HEK293 (cell line): ENCODE data around the gene RBM20.

ENCODE experiments used
- BCL11B ChIP-seq: fragments of 450-650 bp; formaldehyde crosslinking; IDR thresholded peaks from 2 replicates; pipeline ENCODE4 v1.5.1; 2016; ENCODE audit warnings: low read depth, missing biosample characterization, missing genetic modification characterization
- HOXD13 ChIP-seq: sonication (generic); formaldehyde crosslinking; IDR thresholded peaks from 2 replicates; pipeline ENCODE4 v1.8.0; 2022; ENCODE audit warnings: missing genetic modification reagents, borderline replicate concordance
- OVOL3 ChIP-seq: fragments of 450-650 bp; formaldehyde crosslinking; IDR thresholded peaks from 2 replicates; pipeline ENCODE4 v1.5.1; 2016; ENCODE audit warnings: missing biosample characterization, missing genetic modification characterization
- SCRT2 ChIP-seq: fragments of 450-650 bp; formaldehyde crosslinking; IDR thresholded peaks from 2 replicates; pipeline ENCODE4 v1.5.1; 2016; ENCODE audit warnings: missing biosample characterization, missing genetic modification characterization
- ZBTB17 ChIP-seq: fragments of 450-650 bp; formaldehyde crosslinking; IDR thresholded peaks from 2 replicates; pipeline ENCODE4 v1.5.1; 2016; ENCODE audit warnings: missing biosample characterization, missing genetic modification characterization
- ZEB2 ChIP-seq: fragments of 450-650 bp; formaldehyde crosslinking; IDR thresholded peaks from 2 replicates; pipeline ENCODE4 v1.5.1; 2016; ENCODE audit warnings: missing biosample characterization, missing genetic modification characterization
- ZNF114 ChIP-seq: fragments of 450-650 bp; formaldehyde crosslinking; IDR thresholded peaks from 2 replicates; pipeline ENCODE4 v1.5.0; 2017; ENCODE audit warnings: missing biosample characterization, missing genetic modification characterization
- ZNF155 ChIP-seq: fragments of 450-650 bp; formaldehyde crosslinking; IDR thresholded peaks from 2 replicates; pipeline ENCODE4 v1.5.1; 2016; ENCODE audit warnings: missing biosample characterization, missing genetic modification characterization
- ZNF157 ChIP-seq: fragments of 450-650 bp; formaldehyde crosslinking; IDR thresholded peaks from 2 replicates; pipeline ENCODE4 v1.5.1; 2016; ENCODE audit warnings: missing biosample characterization, missing genetic modification characterization
- ZNF221 ChIP-seq: fragments of 450-650 bp; formaldehyde crosslinking; IDR thresholded peaks from 2 replicates; pipeline ENCODE4 v1.5.1; 2017; ENCODE audit warnings: missing biosample characterization, missing genetic modification characterization, borderline replicate concordance
- ZNF23 ChIP-seq: fragments of 450-650 bp; formaldehyde crosslinking; IDR thresholded peaks from 2 replicates; pipeline ENCODE4 v1.5.1; 2016; ENCODE audit warnings: missing biosample characterization, missing genetic modification characterization, borderline replicate concordance
- ZNF239 ChIP-seq: fragments of 450-650 bp; formaldehyde crosslinking; IDR thresholded peaks from 2 replicates; pipeline ENCODE4 v1.5.1; 2016; ENCODE audit warnings: missing biosample characterization, missing genetic modification characterization
- ZNF26 ChIP-seq: fragments of 450-650 bp; formaldehyde crosslinking; IDR thresholded peaks from 2 replicates; pipeline ENCODE4 v1.5.1; 2016; ENCODE audit warnings: missing biosample characterization, missing genetic modification characterization
- ZNF362 ChIP-seq: fragments of 450-650 bp; formaldehyde crosslinking; IDR thresholded peaks from 2 replicates; pipeline ENCODE4 v1.5.1; 2016; ENCODE audit warnings: missing biosample characterization, missing genetic modification characterization
- ZNF391 ChIP-seq: fragments of 450-650 bp; formaldehyde crosslinking; IDR thresholded peaks from 2 replicates; pipeline ENCODE4 v1.5.1; 2016; ENCODE audit warnings: low read depth, missing biosample characterization, missing genetic modification characterization, borderline replicate concordance
- ZNF416 ChIP-seq: fragments of 450-650 bp; formaldehyde crosslinking; IDR thresholded peaks from 2 replicates; pipeline ENCODE4 v1.5.1; 2016; ENCODE audit warnings: missing biosample characterization, missing genetic modification characterization
- ZNF423 ChIP-seq: fragments of 450-650 bp; formaldehyde crosslinking; IDR thresholded peaks from 2 replicates; pipeline ENCODE4 v1.5.1; 2016; ENCODE audit warnings: missing biosample characterization, missing genetic modification characterization
- ZNF521 ChIP-seq: fragments of 450-650 bp; formaldehyde crosslinking; IDR thresholded peaks from 2 replicates; pipeline ENCODE4 v1.5.1; 2017; ENCODE audit warnings: missing biosample characterization, mild to moderate bottlenecking, missing genetic modification characterization
- ZNF555 ChIP-seq: fragments of 450-650 bp; formaldehyde crosslinking; conservative IDR thresholded peaks from 2 replicates; pipeline ENCODE4 v1.5.1; 2017; ENCODE audit warnings: missing biosample characterization, mild to moderate bottlenecking, missing genetic modification characterization, inconsistent platforms
- ZNF558 ChIP-seq: fragments of 450-650 bp; formaldehyde crosslinking; IDR thresholded peaks from 2 replicates; pipeline ENCODE4 v1.5.1; 2016; ENCODE audit warnings: missing biosample characterization, missing genetic modification characterization
- ZNF561 ChIP-seq: fragments of 450-650 bp; IDR thresholded peaks from 2 replicates; pipeline ENCODE4 v1.5.1; 2018; ENCODE audit warnings: missing biosample characterization, missing genetic modification characterization, borderline replicate concordance
- ZNF571 ChIP-seq: fragments of 450-650 bp; formaldehyde crosslinking; IDR thresholded peaks from 2 replicates; pipeline ENCODE4 v1.5.0; 2017; ENCODE audit warnings: missing biosample characterization, missing genetic modification characterization
- ZNF624 ChIP-seq: fragments of 450-650 bp; formaldehyde crosslinking; IDR thresholded peaks from 2 replicates; pipeline ENCODE4 v1.5.1; 2017; ENCODE audit warnings: missing biosample characterization, missing genetic modification characterization
- ZNF629 ChIP-seq: fragments of 450-650 bp; formaldehyde crosslinking; IDR thresholded peaks from 2 replicates; pipeline ENCODE4 v1.5.1; 2017; ENCODE audit warnings: missing biosample characterization, missing genetic modification characterization
- ZNF645 ChIP-seq: fragments of 450-650 bp; formaldehyde crosslinking; IDR thresholded peaks from 2 replicates; pipeline ENCODE4; 2016; ENCODE audit warnings: missing biosample characterization, missing genetic modification characterization
- ZNF664 ChIP-seq: fragments of 450-650 bp; formaldehyde crosslinking; IDR thresholded peaks from 2 replicates; pipeline ENCODE4 v1.5.1; 2016; ENCODE audit warnings: missing biosample characterization, missing genetic modification characterization
- ZNF670 ChIP-seq: fragments of 450-650 bp; formaldehyde crosslinking; IDR thresholded peaks from 2 replicates; pipeline ENCODE4 v1.5.1; 2016; ENCODE audit warnings: missing biosample characterization, missing genetic modification characterization, low read depth
- ZNF701 ChIP-seq: fragments of 450-650 bp; formaldehyde crosslinking; IDR thresholded peaks from 2 replicates; pipeline ENCODE4 v1.5.1; 2016; ENCODE audit warnings: missing biosample characterization, missing genetic modification characterization
- ZNF768 ChIP-seq: fragments of 450-650 bp; formaldehyde crosslinking; IDR thresholded peaks from 2 replicates; pipeline ENCODE4 v1.5.1; 2018; ENCODE audit warnings: missing biosample characterization, mild to moderate bottlenecking, missing genetic modification characterization
- ZNF792 ChIP-seq: fragments of 450-650 bp; formaldehyde crosslinking; IDR thresholded peaks from 2 replicates; pipeline ENCODE4 v1.5.1; 2016; ENCODE audit warnings: missing biosample characterization, missing genetic modification characterization
- ZNF830 ChIP-seq: fragments of 450-650 bp; IDR thresholded peaks from 2 replicates; pipeline ENCODE4 v1.5.0; 2018; ENCODE audit warnings: missing biosample characterization, missing genetic modification characterization, low read depth, mild to moderate bottlenecking, moderate library complexity
- ZNF837 ChIP-seq: fragments of 450-650 bp; formaldehyde crosslinking; IDR thresholded peaks from 2 replicates; pipeline ENCODE4 v1.5.1; 2016; ENCODE audit warnings: missing biosample characterization, missing genetic modification characterization
- TF ChIP-seq, protein P1 (sequence below): fragments of 450-650 bp; formaldehyde crosslinking; IDR thresholded peaks from 2 replicates; pipeline ENCODE4 v1.5.1; 2016; ENCODE audit warnings: missing biosample characterization, missing genetic modification characterization
- TF ChIP-seq, protein P2 (sequence below): fragments of 450-650 bp; formaldehyde crosslinking; IDR thresholded peaks from 2 replicates; pipeline ENCODE4 v1.5.1; 2016; ENCODE audit warnings: missing biosample characterization, missing genetic modification characterization, low read depth

RBM20 gene

GRCh38 chr10:110646417-110647135 lies 2.4 kb downstream of the RBM20 start (continued):
- TF ChIP-seq, protein P1, sequence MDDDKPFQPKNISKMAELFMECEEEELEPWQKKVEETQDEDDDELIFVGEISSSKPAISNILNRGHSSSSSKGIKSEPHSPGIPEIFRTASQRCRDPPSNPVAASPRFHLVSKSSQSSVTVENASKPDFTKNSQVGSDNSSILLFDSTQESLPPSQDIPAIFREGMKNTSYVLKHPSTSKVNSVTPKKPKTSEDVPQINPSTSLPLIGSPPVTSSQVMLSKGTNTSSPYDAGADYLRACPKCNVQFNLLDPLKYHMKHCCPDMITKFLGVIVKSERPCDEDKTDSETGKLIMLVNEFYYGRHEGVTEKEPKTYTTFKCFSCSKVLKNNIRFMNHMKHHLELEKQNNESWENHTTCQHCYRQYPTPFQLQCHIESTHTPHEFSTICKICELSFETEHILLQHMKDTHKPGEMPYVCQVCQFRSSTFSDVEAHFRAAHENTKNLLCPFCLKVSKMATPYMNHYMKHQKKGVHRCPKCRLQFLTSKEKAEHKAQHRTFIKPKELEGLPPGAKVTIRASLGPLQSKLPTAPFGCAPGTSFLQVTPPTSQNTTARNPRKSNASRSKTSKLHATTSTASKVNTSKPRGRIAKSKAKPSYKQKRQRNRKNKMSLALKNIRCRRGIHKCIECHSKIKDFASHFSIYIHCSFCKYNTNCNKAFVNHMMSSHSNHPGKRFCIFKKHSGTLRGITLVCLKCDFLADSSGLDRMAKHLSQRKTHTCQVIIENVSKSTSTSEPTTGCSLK (tag by site-specific recombination): no peak
- no peak for TF ChIP-seq ZNF239 (tag by site-specific recombination)
- TF ChIP-seq OVOL3 (tag by site-specific recombination): no peak; the same call in 1 of the 2 replicates
- no peak for TF ChIP-seq ZNF571 (tag by site-specific recombination)
- no peak for TF ChIP-seq ZNF521
- peak; percentile 90 for TF ChIP-seq ZBTB17
- TF ChIP-seq ZNF768: no peak
- TF ChIP-seq ZNF624: no peak
- no peak for TF ChIP-seq ZNF221 (tag by site-specific recombination)
- no peak for TF ChIP-seq BCL11B
- no peak for TF ChIP-seq ZNF114 (tag by site-specific recombination)
- TF ChIP-seq ZNF423 (tag by site-specific recombination): no peak
- TF ChIP-seq SCRT2 (tag by site-specific recombination): peak; percentile 98
- TF ChIP-seq HOXD13: no peak
- no peak; the same call in 1 of the 2 replicates for TF ChIP-seq ZNF558 (tag by site-specific recombination)
- peak; percentile 60; the same call in 1 of the 2 replicates for TF ChIP-seq ZNF629 (tag by site-specific recombination)
- no peak for TF ChIP-seq ZNF701 (tag by site-specific recombination)
- no peak for TF ChIP-seq ZNF664 (tag by site-specific recombination)
- 0 out of 2 replicates have a peak, but pooled peaks have one; percentile 61 for TF ChIP-seq ZNF561 (tag by site-specific recombination)
- no peak for TF ChIP-seq ZNF830 (tag by site-specific recombination)
- TF ChIP-seq, protein P2, sequence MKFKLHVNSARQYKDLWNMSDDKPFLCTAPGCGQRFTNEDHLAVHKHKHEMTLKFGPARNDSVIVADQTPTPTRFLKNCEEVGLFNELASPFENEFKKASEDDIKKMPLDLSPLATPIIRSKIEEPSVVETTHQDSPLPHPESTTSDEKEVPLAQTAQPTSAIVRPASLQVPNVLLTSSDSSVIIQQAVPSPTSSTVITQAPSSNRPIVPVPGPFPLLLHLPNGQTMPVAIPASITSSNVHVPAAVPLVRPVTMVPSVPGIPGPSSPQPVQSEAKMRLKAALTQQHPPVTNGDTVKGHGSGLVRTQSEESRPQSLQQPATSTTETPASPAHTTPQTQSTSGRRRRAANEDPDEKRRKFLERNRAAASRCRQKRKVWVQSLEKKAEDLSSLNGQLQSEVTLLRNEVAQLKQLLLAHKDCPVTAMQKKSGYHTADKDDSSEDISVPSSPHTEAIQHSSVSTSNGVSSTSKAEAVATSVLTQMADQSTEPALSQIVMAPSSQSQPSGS (tag by site-specific recombination): no peak
- no peak for TF ChIP-seq ZNF26 (tag by site-specific recombination)
- TF ChIP-seq ZNF157 (tag by site-specific recombination): no peak
- no peak for TF ChIP-seq ZNF155
- no peak for TF ChIP-seq ZNF645 (tag by site-specific recombination)
- no peak for TF ChIP-seq ZNF555 (tag by site-specific recombination)
- TF ChIP-seq ZNF792 (tag by site-specific recombination): no peak
- TF ChIP-seq ZNF670 (tag by site-specific recombination): no peak
- TF ChIP-seq ZNF362 (tag by site-specific recombination): peak; percentile 19; the same call in 1 of the 2 replicates
- TF ChIP-seq ZNF416 (tag by site-specific recombination): no peak
- no peak for TF ChIP-seq ZNF837 (tag by site-specific recombination)
- no peak for TF ChIP-seq ZNF23 (tag by site-specific recombination)
- no peak for TF ChIP-seq ZNF391 (tag by site-specific recombination)
- peak; percentile 24; the same call in 1 of the 2 replicates for TF ChIP-seq ZEB2 (tag by site-specific recombination)
